Activated CD4-positive, CD25-positive, alpha-beta regulatory T cell (primary cell): ENCODE results near the gene MRPL20.
"Not testable (repeated sequence)": the region's sequence is repeated elsewhere in the genome, so short reads cannot be mapped to it uniquely, and the experiment has no call there.

ENCODE experiments used
- DNase-seq, 4 experiments: peaks; one replicate each; lab custom pipeline; 2025; lab: John Stamatoyannopoulos, UW

Gene MRPL20

DNA sequence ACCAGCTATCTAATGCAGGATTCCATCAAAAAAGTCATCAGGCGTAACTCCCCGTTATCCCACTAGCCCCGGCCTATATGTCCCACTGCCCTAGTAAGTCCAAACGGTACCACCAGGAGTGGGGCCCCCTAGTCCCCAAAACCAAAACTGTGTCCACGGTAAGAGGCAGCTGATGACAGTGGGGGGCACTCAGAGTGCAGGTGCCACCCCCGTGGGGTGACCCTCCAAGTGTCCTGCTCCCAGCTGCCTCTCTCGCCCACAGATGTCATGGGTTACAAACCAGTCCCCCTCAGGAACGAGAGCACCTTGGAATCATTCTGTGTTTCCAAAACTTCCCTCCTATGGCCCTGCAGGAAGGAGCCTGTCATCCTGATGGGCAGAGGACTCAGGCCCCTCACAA lies 21.2 kb downstream of the MRPL20 start:
- no peak for DNase-seq

DNA sequence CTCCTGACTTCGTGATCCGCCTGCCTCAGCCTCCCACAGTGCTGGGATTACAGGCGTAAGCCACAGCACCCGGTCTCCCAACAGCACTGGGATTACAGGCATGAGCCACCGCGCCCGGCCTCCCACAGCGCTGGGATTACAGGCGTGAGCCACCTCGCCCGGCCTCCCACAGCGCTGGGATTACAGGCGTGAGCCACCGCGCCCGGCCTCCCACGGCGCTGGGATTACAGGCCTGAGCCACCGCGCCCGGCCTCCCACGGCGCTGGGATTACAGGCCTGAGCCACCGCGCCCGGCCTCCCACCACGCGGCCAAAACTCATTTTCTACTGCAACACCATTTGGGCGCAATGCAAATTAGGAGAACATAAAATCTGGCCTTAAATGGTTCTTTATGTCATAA lies 21.8 kb downstream of the MRPL20 start:
- DNase-seq: not testable (repeated sequence)

DNA sequence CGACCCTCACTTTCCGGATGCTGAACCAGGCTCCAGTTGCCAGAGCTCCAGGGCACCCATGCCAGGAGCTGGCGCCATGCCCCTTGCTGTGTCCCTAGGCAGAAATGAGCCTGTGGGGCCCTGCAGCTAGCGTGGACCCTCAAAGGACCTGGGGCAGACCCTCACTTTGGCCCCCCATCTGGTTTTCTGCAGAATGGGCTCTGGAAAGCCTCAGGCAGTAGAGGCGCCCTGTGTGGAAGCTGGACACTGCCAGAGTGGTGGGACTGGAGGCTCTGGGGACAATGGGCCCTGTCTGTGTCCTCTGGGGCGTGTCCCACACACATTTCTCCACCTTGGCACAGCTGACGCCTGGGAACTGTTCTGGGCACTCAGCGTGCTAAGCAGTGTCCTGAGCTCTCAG lies 25.8 kb downstream of the MRPL20 start:
- no peak for DNase-seq

DNA sequence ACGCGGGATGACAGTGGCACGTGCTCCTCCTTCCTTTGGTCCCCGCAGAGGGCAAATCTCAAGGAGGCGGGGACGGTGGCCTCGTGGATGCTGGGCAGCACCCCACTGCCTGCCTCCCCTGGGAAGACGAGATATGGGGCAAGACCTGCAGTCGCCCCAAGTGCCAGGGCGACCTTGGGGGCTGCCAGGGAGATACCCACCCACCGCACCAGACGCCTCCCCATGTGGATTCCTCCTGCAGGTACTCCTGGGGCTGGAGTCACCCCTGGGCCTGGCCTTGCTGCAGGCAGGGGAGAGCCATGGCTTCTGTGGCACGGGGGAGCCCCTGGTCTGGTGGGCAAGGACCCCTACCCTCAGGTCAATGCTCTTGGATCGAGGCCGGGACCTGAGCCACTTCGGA lies 26.2 kb downstream of the MRPL20 start:
- DNase-seq: no peak

DNA sequence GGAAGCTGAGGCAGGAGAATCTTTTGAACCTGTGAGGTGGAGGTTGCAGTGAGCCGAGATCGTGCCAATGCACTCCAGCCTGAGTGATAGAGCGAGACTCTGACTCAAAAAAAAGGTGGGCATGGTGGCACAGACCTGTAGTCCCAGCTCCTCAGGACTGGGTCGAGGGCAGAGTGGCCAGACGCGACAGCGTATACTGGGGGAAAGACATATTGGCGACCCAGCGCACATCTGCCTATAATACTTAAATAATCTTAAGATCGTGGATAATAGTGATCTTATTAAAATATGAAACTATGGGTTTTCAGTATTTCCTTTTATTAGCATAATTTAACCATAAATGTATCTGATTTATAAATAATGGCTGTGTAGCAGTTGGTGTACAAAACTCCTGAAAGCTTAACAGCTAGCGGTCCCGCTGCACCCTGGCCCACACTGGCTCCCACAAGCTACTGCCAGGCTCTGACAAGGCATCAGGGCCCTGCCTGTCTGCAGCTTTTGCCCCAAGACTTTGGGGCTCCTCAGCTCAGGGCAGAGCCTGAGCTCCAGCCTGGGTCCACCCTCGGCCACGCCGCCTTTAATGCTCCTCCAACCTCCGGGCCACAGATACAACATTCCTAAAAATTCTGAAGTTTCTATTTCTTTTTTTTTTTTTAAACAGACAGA lies 29.4 kb downstream of the MRPL20 start:
- no peak for DNase-seq

GRCh38 chr1:1376551-1377226 lies 30.4 kb downstream of the MRPL20 start:
- no peak for DNase-seq

- peak; percentile 88 to 93 (median 91) for DNase-seq
These were observed 32.0 kb downstream of the MRPL20 start, which contains the start of gene AURKAIP1 for GRCh38 chr1:1374929-1375662. AURKAIP1 (minus strand) TSS chr1:1375207; CDS start chr1:1374756, 451 bp downstream.

DNA sequence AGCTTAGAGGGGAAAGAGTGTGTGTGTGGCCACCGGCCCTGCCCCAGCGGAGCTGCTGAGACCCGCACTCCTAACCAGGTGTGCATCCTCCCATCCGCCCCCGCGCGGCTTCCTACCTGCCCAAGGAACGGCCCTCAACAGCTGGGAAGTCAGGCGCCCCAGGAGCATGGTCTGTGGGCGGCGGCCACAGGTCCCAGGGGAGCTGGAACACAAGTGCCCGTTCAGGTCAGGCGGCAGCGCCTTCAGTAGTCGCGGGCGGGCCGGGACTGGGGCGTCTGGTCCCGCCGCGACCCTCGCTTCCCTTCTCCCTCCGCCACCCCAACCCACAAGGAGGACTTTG lies 32.5 kb downstream of the MRPL20 start:
- no peak for DNase-seq

DNA sequence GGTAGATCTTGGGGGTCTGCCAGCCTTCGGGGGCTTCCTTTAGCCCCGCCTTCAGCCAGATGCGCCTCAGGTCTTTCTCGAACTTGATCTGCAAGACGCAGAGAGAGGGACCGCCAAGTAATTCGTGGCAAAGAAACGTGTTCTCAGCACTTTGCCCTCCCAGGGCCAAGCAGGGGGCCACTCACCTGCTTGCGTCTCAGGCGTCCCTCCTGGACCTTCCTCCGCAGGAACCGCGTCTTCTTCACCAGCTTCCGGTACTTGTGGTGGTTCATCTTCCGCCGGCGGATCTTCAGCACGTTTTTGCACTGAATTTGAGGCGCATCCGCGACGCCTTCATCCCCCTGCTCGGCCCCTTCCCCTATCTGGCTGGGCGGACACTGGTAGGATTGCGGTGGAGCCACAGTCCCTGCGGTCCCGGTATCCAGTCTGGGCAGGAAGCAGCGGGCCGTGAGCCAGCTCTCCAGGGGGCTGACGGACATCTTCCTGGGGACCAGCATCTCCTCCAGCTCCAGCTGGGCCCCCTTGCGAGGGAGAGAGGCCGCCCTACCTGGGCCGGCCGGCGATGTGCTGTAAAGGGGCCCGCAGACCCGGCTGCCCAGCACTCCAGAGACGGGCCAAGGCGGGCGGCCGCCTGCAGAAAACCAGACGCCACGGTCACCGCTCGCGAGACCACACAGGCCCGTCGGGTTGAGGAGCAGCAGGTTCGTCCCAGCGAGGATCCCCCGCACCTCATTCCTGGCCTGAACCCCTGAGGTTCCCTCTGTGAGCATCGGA lies 33.1 kb downstream of the MRPL20 start:
- DNase-seq: no peak

DNA sequence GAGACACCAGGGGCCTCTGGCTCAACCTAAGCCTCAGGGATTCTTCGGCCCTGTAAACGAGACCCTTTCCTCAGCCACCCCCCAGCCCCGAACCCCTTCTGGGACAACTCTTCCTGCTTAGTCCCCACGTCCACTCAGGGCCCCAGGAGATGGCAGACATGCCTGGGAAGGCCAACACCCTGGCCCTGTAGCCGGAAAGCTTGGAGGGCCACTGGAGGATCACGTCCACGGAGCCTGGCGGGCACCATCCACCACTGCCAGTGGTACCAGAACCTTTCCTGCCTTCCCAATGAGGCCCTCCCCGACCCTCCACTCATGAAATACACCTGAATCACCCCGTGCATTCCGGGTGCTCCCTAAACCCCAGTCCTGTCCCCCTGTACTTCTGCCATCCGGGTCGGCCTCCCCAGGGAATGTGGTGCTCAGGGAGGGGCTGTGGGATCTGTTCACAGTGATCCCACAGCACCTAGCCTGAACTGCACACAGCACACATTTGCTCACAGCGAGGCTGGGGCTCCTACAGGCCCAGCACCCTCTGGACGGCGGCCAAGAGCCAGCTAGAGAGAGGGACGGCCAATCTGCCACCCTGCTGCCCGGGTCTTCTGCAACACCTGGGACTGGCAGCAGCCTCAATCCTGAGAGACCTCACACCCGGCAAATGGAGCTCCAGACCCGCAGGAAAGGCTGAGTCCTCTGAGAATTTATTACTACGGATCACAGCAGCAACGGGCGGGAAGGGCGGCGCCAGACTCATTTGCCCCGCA lies 33.9 kb downstream of the MRPL20 start:
- DNase-seq: no peak

DNA sequence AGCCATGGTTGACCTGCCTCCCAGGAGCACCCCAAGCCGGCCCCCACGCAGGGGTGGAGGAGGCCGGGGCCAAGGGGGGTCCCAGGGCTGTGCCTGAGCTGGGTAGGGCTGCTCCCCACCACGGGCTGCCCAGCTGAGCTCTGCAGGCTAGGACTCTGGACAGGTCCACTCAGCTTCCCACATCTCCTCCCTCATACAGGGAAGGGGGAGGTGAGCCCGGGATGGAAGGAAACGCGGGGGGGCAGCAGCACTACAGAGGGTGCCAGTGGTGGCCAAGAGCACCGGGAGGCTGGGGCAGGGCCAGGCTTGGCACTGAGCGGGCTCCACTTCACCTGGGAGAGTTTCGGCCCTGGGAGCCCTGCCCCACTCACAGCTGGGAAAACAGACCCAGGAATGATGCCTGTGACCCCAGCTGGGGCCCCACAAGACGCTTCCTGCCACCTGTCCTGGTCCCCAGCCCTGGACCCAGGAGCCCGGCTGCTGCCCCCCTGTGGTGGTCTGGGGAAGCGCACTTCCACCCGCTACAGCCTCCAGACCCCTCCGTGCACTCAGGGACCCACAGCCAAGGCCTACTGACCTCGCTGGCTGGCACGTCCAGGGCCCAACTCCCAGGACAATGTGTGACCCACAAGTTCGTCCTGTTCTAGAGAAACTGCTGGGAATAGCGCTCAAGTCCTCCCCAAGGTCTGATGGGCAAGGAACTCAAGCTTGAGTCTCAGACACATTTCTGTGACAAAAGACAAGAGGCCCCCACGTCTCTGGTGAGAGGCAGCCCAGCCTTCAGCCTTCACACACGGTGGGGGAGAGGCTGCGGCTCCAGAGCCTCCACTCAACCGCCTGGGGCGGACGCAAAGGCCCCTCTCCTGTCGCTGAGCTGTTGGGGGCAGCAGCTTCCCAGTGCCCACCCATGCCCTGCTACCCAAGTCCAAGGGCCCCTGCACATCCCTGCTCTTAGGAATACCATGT lies 35.1 kb downstream of the MRPL20 start:
- DNase-seq: peak; percentile 59 to 75 (median 67)

GRCh38 chr1:1371364-1371745 lies 35.7 kb downstream of the MRPL20 start:
- DNase-seq: no peak

DNA sequence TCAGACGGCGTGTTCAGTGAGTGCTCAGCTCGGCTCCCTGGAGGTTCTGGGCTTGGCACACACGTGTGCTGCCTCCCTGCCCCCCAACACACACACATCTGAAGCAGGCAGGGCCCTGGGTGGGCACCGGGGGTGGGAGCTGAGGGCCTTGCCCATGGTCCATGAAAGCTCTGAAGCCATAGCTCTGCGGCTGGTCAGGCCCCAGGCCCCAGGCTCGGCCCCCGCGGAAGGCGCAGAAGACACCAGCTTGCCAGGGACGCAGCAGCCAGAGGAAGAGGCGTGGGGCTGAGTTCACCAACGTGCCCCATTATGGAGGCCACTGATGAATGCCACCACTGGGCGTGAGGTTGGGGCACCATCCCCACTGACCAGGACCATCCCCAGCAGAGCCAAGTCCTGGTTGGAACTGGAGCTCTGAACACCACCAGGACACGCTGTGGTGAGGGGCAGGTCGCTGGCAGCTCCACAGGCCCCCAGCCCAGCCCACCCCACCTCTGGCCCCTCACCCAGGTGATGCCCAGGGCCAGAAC lies 36.3 kb downstream of the MRPL20 start:
- DNase-seq: no peak

- not testable (repeated sequence) for DNase-seq
These were observed 37.0 kb downstream of the MRPL20 start for GRCh38 chr1:1370094-1370493.

DNA sequence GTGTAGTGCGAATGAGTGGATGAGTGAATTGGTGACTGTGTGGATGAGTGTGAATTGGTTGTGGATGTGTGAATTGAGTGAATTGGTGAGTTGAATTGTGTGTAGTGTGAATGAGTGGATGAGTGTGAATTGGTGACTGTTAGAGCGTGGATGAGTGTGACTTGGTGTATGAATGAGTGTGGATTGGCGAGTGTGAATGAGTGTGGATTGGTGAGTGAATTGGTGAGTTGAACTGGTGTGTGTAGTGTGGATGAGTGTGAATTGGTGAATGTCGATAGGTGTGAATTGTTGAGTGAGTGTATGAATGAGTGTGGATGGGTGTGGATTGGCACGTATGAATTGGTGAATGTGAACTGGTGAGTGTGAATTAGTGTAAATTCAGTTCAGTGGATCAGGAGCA lies 39.8 kb downstream of the MRPL20 start:
- DNase-seq: no peak

DNA sequence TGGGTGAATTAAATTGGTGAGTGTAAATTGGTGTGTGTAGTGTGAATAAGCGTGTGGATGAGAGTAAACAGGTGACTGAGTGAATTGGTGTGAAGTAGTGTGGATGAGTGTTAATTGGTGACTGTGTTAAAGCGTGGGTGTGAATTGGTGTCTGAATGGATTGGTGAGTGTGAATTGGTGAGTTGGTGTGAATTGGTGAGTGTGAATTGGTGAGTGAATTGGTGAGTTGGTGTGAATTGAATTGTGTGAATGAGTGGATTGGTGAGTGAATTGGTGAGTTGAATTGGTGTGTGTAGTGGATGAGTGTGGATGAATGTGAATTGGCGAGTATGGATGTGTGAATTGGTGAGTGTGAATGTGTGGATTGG lies 40.4 kb downstream of the MRPL20 start:
- DNase-seq: no peak

- DNase-seq: no peak
These were observed 41.0 kb downstream of the MRPL20 start for GRCh38 chr1:1365875-1366698.

DNA sequence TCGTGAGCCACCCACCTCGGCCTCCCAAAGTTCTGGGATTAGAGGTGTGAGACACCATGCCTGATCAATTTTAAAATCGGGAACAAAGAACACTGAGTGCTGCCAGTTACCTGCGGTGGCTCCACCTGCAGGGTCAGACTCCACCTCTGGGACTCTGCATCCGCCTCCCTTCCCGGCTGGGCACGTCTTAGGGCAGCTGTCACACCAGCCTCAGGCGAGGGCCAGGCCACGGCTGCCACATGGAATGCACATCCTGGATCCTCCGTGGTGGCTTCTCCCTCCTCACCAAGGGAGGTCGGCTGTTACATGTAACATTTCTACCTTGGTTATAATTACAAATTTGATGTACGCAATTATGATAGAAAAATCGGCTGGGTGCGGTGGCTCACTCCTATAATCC lies 42.8 kb downstream of the MRPL20 start:
- no peak for DNase-seq

- DNase-seq: no peak
These were observed 45.1 kb downstream of the MRPL20 start for GRCh38 chr1:1361982-1362423.
